ENCODE results near the gene MAP6.

The MAP6 gene

GRCh38 chr11:75591371-75591770, 77.5 kb downstream of the MAP6 start:
- H3K27ac ChIP-seq (ENCODE audit: low read depth, low read length), result no peak overlapping the region
- TF ChIP-seq EZH2phosphoT487 (conservative IDR thresholded peaks at IDR 0.05; ENCODE audit: low read length) (no peak), CTCF (IDR thresholded peaks at IDR 0.05; ENCODE audit: insufficient read depth, low read length, poor library complexity, severe bottlenecking) (no peak)
- no peaks in the 10 kb centered on the region for H3K79me2 ChIP-seq (ENCODE audit: insufficient read depth, low read length)
- H3K27me3 ChIP-seq (ENCODE audit: low read length), result no peaks in the 10 kb centered on the region
- no peaks in the 10 kb centered on the region for H3K9me3 ChIP-seq (ENCODE audit: insufficient read depth, low read length)
- H2AFZ ChIP-seq (ENCODE audit: low read depth, low read length, severe bottlenecking), result no peak overlapping the region
- no peak overlapping the region for H3K4me3 ChIP-seq (ENCODE audit: insufficient read depth, low read length, poor library complexity, severe bottlenecking)
- H3K9me2 ChIP-seq (replicated peaks; ENCODE audit: insufficient read depth, low read length), result no peaks in the 10 kb centered on the region
- no peaks in the 10 kb centered on the region for H3F3A ChIP-seq (ENCODE audit: insufficient read depth)
- H4K20me1 ChIP-seq (ENCODE audit: low read depth, low read length), result no peaks in the 10 kb centered on the region
- H3K36me3 ChIP-seq (ENCODE audit: low read length), result no peaks in the 10 kb centered on the region
- H3K4me2 ChIP-seq (ENCODE audit: low read depth, low read length, poor library complexity, severe bottlenecking), result no peak overlapping the region
- no peak overlapping the region for H3K9ac ChIP-seq (ENCODE audit: low read length)

DNA sequence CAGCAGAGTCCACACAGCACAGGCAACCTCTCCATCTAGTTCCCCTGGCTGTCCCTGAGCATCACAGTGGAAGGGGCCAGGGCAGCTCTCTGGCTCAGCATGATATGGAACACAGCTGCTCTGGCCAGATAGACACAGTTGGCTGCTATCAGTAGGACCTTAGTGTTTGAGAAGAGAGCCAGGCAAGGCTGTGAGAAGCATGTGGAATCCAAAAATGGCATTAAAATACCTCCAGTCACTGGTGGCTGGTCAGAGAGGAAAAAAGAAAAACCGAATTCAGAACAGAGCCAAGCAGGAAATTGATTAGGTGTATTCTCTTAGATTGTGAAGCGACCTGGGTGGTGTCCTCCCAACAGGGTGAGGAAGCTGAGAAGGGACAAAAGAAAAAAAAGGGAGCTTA, 78.9 kb downstream of the MAP6 start:
- H3K27me3 ChIP-seq (ENCODE audit: low read length), result no peaks in the 10 kb centered on the region
- no peak overlapping the region for H3K9ac ChIP-seq (ENCODE audit: low read length)
- H2AFZ ChIP-seq (ENCODE audit: low read depth, low read length, severe bottlenecking), result no peak overlapping the region
- no peak overlapping the region for H3K4me2 ChIP-seq (ENCODE audit: low read depth, low read length, poor library complexity, severe bottlenecking)
- no peaks in the 10 kb centered on the region for H3K9me3 ChIP-seq (ENCODE audit: insufficient read depth, low read length)
- no peak overlapping the region for H3K27ac ChIP-seq (ENCODE audit: low read depth, low read length)
- H3K4me3 ChIP-seq (ENCODE audit: insufficient read depth, low read length, poor library complexity, severe bottlenecking), result no peak overlapping the region
- H3K79me2 ChIP-seq (ENCODE audit: insufficient read depth, low read length), result no peaks in the 10 kb centered on the region
- no peaks in the 10 kb centered on the region for H4K20me1 ChIP-seq (ENCODE audit: low read depth, low read length)
- H3F3A ChIP-seq (ENCODE audit: insufficient read depth), result no peaks in the 10 kb centered on the region
- H3K9me2 ChIP-seq (replicated peaks; ENCODE audit: insufficient read depth, low read length), result no peaks in the 10 kb centered on the region
- no peak for TF ChIP-seq EZH2phosphoT487 (conservative IDR thresholded peaks at IDR 0.05; ENCODE audit: low read length)
- TF ChIP-seq CTCF (IDR thresholded peaks at IDR 0.05; ENCODE audit: insufficient read depth, low read length, poor library complexity, severe bottlenecking), result no peak
- no peaks in the 10 kb centered on the region for H3K36me3 ChIP-seq (ENCODE audit: low read length)

- no peak overlapping the region for H3K27ac ChIP-seq (ENCODE audit: low read depth, low read length)
- H3K9me2 ChIP-seq (replicated peaks; ENCODE audit: insufficient read depth, low read length), result no peaks in the 10 kb centered on the region
- no peak overlapping the region for H2AFZ ChIP-seq (ENCODE audit: low read depth, low read length, severe bottlenecking)
- no peak overlapping the region for H3K9ac ChIP-seq (ENCODE audit: low read length)
- no peaks in the 10 kb centered on the region for H3F3A ChIP-seq (ENCODE audit: insufficient read depth)
- H3K79me2 ChIP-seq (ENCODE audit: insufficient read depth, low read length), result no peaks in the 10 kb centered on the region
- H3K4me2 ChIP-seq (ENCODE audit: low read depth, low read length, poor library complexity, severe bottlenecking), result no peak overlapping the region
- H3K27me3 ChIP-seq (ENCODE audit: low read length), result no peaks in the 10 kb centered on the region
- no peak overlapping the region for H3K4me3 ChIP-seq (ENCODE audit: insufficient read depth, low read length, poor library complexity, severe bottlenecking)
- H3K9me3 ChIP-seq (ENCODE audit: insufficient read depth, low read length), result no peaks in the 10 kb centered on the region
- no peak for TF ChIP-seq CTCF (IDR thresholded peaks at IDR 0.05; ENCODE audit: insufficient read depth, low read length, poor library complexity, severe bottlenecking)
- TF ChIP-seq EZH2phosphoT487 (conservative IDR thresholded peaks at IDR 0.05; ENCODE audit: low read length), result no peak
- H4K20me1 ChIP-seq (ENCODE audit: low read depth, low read length), result no peaks in the 10 kb centered on the region
- no peaks in the 10 kb centered on the region for H3K36me3 ChIP-seq (ENCODE audit: low read length)
These were observed 79.8 kb downstream of the MAP6 start for GRCh38 chr11:75589051-75589450.

Measured in SU-DHL-6 (cell line).